ENCODE data around the gene SMG6. TPM values are rescaled to one million over a fixed set of nuclear protein-coding genes. Genes with fewer than 3 reads are reported as not detected.

The SMG6 gene
- total and polyA plus RNA-seq, 2 of the 13 experiments (the other 11 are each of a cell fraction or from before 2014, with no cell fraction given), result 4.6 to 14.6 TPM

- TF ChIP-seq SP2 (CRISPR knock-in tag; IDR thresholded peaks at IDR 0.05) (no peak), ZNF17 (CRISPR knock-in tag; IDR thresholded peaks at IDR 0.05) (no peak), ZNF331 (CRISPR knock-in tag; IDR thresholded peaks at IDR 0.05) (0 out of 2 replicates have a peak, but pooled peaks have one; percentile 30), KDM5A (IDR thresholded peaks at IDR 0.05; ENCODE audit: borderline replicate concordance, low read length) (no peak), FOXM1 (CRISPR knock-in tag; IDR thresholded peaks at IDR 0.05) (no peak), RORA (CRISPR knock-in tag; IDR thresholded peaks at IDR 0.05) (no peak), THAP9 (CRISPR knock-in tag; IDR thresholded peaks at IDR 0.05; ENCODE audit: borderline replicate concordance) (no peak), ZSCAN29 (CRISPR knock-in tag; conservative IDR thresholded peaks at IDR 0.05) (no peak; the same call in 1 of the 2 replicates), ZBTB8A (CRISPR knock-in tag; IDR thresholded peaks at IDR 0.05; ENCODE audit: borderline replicate concordance, low read depth) (no peak), MLLT10 (CRISPR knock-in tag; IDR thresholded peaks at IDR 0.05) (no peak), RFX5 (IDR thresholded peaks at IDR 0.05; ENCODE audit: low read depth, low read length) (no peak), RARA (CRISPR knock-in tag; IDR thresholded peaks at IDR 0.05) (peak; percentile 89), TMF1 (CRISPR knock-in tag; IDR thresholded peaks at IDR 0.05; ENCODE audit: low read depth) (no peak), PHF21A (CRISPR knock-in tag; IDR thresholded peaks at IDR 0.05) (peak; percentile 70; the same call in 1 of the 2 replicates), ZNF335 (CRISPR knock-in tag; IDR thresholded peaks at IDR 0.05) (no peak), ESRRA (CRISPR knock-in tag; IDR thresholded peaks at IDR 0.05; ENCODE audit: low read depth) (no peak), RBM39 (IDR thresholded peaks at IDR 0.05; ENCODE audit: low read depth, low read length, poor library complexity, severe bottlenecking) (no peak), HIVEP1 (CRISPR knock-in tag; IDR thresholded peaks at IDR 0.05) (no peak), ZZZ3 (CRISPR knock-in tag; IDR thresholded peaks at IDR 0.05; ENCODE audit: borderline replicate concordance) (no peak), KDM1A (CRISPR knock-in tag; IDR thresholded peaks at IDR 0.05) (no peak), TFAP4 (IDR thresholded peaks at IDR 0.05; ENCODE audit: borderline replicate concordance, low read depth) (peak; percentile 75; the same call in 1 of the 2 replicates), ZNF3 (CRISPR knock-in tag; IDR thresholded peaks at IDR 0.05) (no peak), HMG20A (CRISPR knock-in tag; IDR thresholded peaks at IDR 0.05; ENCODE audit: borderline replicate concordance) (no peak; the same call in 1 of the 2 replicates), ZNF569 (CRISPR knock-in tag; IDR thresholded peaks at IDR 0.05; ENCODE audit: borderline replicate concordance) (no peak), KLF13 (CRISPR knock-in tag; IDR thresholded peaks at IDR 0.05) (no peak), HMG20B (CRISPR knock-in tag; conservative IDR thresholded peaks at IDR 0.05) (no peak), ZNF432 (CRISPR knock-in tag; IDR thresholded peaks at IDR 0.05; ENCODE audit: borderline replicate concordance) (no peak), ZNF136 (CRISPR knock-in tag; IDR thresholded peaks at IDR 0.05; ENCODE audit: low read depth) (no peak), ZSCAN21 (CRISPR knock-in tag; IDR thresholded peaks at IDR 0.05; ENCODE audit: borderline replicate concordance) (no peak)
Observed at GRCh38 chr17:2177235-2177811, 126.3 kb downstream of the SMG6 start (continued).

Data from HepG2 (cell line).